Measurements from ENCODE around the gene PROB1. TPM values are rescaled to one million over a fixed set of nuclear protein-coding genes. Genes with fewer than 3 reads are reported as not detected.

PROB1 gene
- total and polyA plus RNA-seq, 9 of the 15 experiments (the other 6 are each of a cell fraction or from before 2014, with no cell fraction given) = 0.01 to 1.8 (median 0.47) TPM

DNA sequence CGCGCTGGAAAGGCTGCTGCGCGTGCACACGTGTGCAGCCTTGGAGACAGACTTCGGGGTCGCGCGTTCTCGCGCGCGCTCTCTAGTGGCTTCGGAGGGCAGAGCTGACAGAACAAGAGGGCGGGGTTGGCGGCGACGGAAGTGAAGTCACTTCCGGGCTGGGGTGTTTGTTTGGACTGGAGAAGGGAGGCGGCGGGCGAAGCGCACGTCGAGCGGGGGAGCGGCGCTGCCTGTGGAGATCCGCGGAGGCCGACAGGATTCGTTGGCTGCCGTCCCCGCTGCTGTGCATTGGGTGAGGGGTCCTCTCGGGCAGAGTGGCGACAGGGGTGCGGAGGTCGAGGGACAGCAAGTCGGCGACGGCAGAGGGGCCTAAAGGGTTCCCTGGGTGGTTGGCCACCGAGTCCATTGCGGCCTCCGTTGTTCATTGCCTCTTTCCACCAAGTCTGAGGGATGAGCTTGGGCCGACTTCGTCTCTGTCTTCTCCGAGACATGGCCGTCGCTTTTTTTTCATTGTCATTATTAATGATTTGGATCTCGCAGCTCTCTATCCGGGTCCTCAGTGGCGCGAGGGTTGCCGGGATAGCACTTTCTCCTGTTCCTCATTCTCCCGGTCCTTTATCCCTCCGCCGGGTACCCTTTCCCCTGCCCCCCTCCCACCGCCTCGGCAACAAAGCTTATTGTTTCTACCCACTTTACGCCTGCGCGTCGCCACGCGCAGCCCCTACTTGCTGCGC lies 53.0 kb downstream of the PROB1 start, which contains the start of gene PAIP2 (continued):
- TF ChIP-seq PREB (CRISPR knock-in tag; IDR thresholded peaks at IDR 0.05) (no peak), TAF1 (IDR thresholded peaks at IDR 0.05; ENCODE audit: control insufficient read depth, extremely low read depth, insufficient read depth, low read length, severe bottlenecking) (peak; percentile 91), MTF1 (CRISPR knock-in tag; IDR thresholded peaks at IDR 0.05; ENCODE audit: borderline replicate concordance) (no peak), ZNF232 (CRISPR knock-in tag; IDR thresholded peaks at IDR 0.05) (no peak), HNRNPH1 (optimal IDR thresholded peaks at IDR 0.05; ENCODE audit: low read depth, low read length) (no peak), NR2F6 (CRISPR knock-in tag; IDR thresholded peaks at IDR 0.05) (no peak), SMAD3 (CRISPR knock-in tag; conservative IDR thresholded peaks at IDR 0.05) (no peak; the same call in 1 of the 2 replicates), MCM3 (IDR thresholded peaks at IDR 0.05) (no peak), ZNF224 (CRISPR knock-in tag; IDR thresholded peaks at IDR 0.05) (no peak), ZNF311 (CRISPR knock-in tag; IDR thresholded peaks at IDR 0.05) (no peak), ILF3 (IDR thresholded peaks at IDR 0.05; ENCODE audit: borderline replicate concordance) (no peak), YY1 (IDR thresholded peaks at IDR 0.05; ENCODE audit: borderline replicate concordance in 1 of 3, control insufficient read depth in 1 of 3, extremely low read depth in 1 of 3, insufficient read depth in 3 of 3, insufficient read length in 1 of 3, insufficient replicate concordance in 2 of 3, low read depth in 1 of 3, low read length in 2 of 3) (peak in 2 of 3 experiments; percentile 53 to 64), ARID1B (IDR thresholded peaks at IDR 0.05) (peak; percentile 58; the same call in 1 of the 2 replicates), ZNF197 (CRISPR knock-in tag; IDR thresholded peaks at IDR 0.05; ENCODE audit: low read depth) (peak; percentile 54; the same call in 1 of the 2 replicates), CGGBP1 (CRISPR knock-in tag; IDR thresholded peaks at IDR 0.05) (no peak; the same call in 1 of the 2 replicates)
- TF ChIP-seq, protein P1, sequence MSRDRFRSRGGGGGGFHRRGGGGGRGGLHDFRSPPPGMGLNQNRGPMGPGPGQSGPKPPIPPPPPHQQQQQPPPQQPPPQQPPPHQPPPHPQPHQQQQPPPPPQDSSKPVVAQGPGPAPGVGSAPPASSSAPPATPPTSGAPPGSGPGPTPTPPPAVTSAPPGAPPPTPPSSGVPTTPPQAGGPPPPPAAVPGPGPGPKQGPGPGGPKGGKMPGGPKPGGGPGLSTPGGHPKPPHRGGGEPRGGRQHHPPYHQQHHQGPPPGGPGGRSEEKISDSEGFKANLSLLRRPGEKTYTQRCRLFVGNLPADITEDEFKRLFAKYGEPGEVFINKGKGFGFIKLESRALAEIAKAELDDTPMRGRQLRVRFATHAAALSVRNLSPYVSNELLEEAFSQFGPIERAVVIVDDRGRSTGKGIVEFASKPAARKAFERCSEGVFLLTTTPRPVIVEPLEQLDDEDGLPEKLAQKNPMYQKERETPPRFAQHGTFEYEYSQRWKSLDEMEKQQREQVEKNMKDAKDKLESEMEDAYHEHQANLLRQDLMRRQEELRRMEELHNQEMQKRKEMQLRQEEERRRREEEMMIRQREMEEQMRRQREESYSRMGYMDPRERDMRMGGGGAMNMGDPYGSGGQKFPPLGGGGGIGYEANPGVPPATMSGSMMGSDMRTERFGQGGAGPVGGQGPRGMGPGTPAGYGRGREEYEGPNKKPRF (IDR thresholded peaks at IDR 0.05; ENCODE audit: low read depth, low read length) = no peak
- TF ChIP-seq, protein P2, sequence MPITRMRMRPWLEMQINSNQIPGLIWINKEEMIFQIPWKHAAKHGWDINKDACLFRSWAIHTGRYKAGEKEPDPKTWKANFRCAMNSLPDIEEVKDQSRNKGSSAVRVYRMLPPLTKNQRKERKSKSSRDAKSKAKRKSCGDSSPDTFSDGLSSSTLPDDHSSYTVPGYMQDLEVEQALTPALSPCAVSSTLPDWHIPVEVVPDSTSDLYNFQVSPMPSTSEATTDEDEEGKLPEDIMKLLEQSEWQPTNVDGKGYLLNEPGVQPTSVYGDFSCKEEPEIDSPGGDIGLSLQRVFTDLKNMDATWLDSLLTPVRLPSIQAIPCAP (CRISPR knock-in tag; IDR thresholded peaks at IDR 0.05; ENCODE audit: borderline replicate concordance) = no peak
- TF ChIP-seq, protein P3, sequence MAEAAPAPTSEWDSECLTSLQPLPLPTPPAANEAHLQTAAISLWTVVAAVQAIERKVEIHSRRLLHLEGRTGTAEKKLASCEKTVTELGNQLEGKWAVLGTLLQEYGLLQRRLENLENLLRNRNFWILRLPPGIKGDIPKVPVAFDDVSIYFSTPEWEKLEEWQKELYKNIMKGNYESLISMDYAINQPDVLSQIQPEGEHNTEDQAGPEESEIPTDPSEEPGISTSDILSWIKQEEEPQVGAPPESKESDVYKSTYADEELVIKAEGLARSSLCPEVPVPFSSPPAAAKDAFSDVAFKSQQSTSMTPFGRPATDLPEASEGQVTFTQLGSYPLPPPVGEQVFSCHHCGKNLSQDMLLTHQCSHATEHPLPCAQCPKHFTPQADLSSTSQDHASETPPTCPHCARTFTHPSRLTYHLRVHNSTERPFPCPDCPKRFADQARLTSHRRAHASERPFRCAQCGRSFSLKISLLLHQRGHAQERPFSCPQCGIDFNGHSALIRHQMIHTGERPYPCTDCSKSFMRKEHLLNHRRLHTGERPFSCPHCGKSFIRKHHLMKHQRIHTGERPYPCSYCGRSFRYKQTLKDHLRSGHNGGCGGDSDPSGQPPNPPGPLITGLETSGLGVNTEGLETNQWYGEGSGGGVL (CRISPR knock-in tag; IDR thresholded peaks at IDR 0.05) = no peak
